ENCODE data around the gene ASL. TPM values are rescaled to one million over a fixed set of nuclear protein-coding genes. Genes with fewer than 3 reads are reported as not detected.
A peak's percentile ranks its signal among the peaks of the same experiment; 100 is the strongest.

ASL gene
- total and polyA plus RNA-seq, 9 of the 15 experiments (the other 6 are each of a cell fraction or from before 2014, with no cell fraction given) = 2.6 to 67.0 (median 33.3) TPM

- TF ChIP-seq SRSF3 (IDR thresholded peaks at IDR 0.05; ENCODE audit: insufficient read depth, low read length) (no peak), CREB3 (tag; conservative IDR thresholded peaks at IDR 0.05; ENCODE audit: low read depth) (no peak), CBFB (CRISPR knock-in tag; IDR thresholded peaks at IDR 0.05) (no peak), KDM1A (IDR thresholded peaks at IDR 0.05) (peak; percentile 87 to 90), FOXK2 (conservative IDR thresholded peaks at IDR 0.05 in 1 of 2, IDR thresholded peaks at IDR 0.05 in 1 of 2; ENCODE audit: low read depth in 2 of 2) (peak; percentile 82 to 88), RAD21 (CRISPR knock-in tag; conservative IDR thresholded peaks at IDR 0.05 in 1 of 2, IDR thresholded peaks at IDR 0.05 in 1 of 2) (no peak), HMG20B (CRISPR knock-in tag; IDR thresholded peaks at IDR 0.05) (no peak), MAZ (CRISPR knock-in tag; conservative IDR thresholded peaks at IDR 0.05 in 1 of 2, IDR thresholded peaks at IDR 0.05 in 1 of 2) (peak in 1 of 2 experiments; percentile 63; a peak in 3 of 4 replicates), ESRRA (IDR thresholded peaks at IDR 0.05; ENCODE audit: borderline replicate concordance, low read depth) (no peak), PHF20 (IDR thresholded peaks at IDR 0.05; ENCODE audit: partially characterized antibody) (peak; percentile 87), SP2 (IDR thresholded peaks at IDR 0.05; ENCODE audit: extremely low read depth, low read depth, low read length, poor library complexity, severe bottlenecking) (no peak), ESRRB (CRISPR knock-in tag; IDR thresholded peaks at IDR 0.05; ENCODE audit: borderline replicate concordance) (no peak), CC2D1A (IDR thresholded peaks at IDR 0.05) (peak; percentile 71), SIN3A (IDR thresholded peaks at IDR 0.05; ENCODE audit: borderline replicate concordance in 2 of 2, control insufficient read depth in 1 of 2, low read depth in 2 of 2, low read length in 2 of 2) (peak in 1 of 2 experiments; percentile 18; a peak in 1 of 4 replicates), WHSC1 (IDR thresholded peaks at IDR 0.05; ENCODE audit: low read length) (no peak), PRPF4 (IDR thresholded peaks at IDR 0.05; ENCODE audit: insufficient read depth, low read depth, low read length, poor library complexity, severe bottlenecking) (no peak), STAT5A (IDR thresholded peaks at IDR 0.05; ENCODE audit: borderline replicate concordance, low read length) (no peak), ZNF778 (CRISPR knock-in tag; IDR thresholded peaks at IDR 0.05) (no peak), GTF2F1 (IDR thresholded peaks at IDR 0.05; ENCODE audit: low read depth, low read length) (no peak), NFXL1 (CRISPR knock-in tag; IDR thresholded peaks at IDR 0.05) (no peak), CREM (IDR thresholded peaks at IDR 0.05; ENCODE audit: low read depth) (peak; percentile 49; the same call in 1 of the 2 replicates), ZNF668 (CRISPR knock-in tag; IDR thresholded peaks at IDR 0.05) (no peak), NCOA6 (IDR thresholded peaks at IDR 0.05) (no peak), SOX6 (IDR thresholded peaks at IDR 0.05) (no peak), POLR2A (conservative IDR thresholded peaks at IDR 0.05) (peak; percentile 94)
- TF ChIP-seq, protein P1, sequence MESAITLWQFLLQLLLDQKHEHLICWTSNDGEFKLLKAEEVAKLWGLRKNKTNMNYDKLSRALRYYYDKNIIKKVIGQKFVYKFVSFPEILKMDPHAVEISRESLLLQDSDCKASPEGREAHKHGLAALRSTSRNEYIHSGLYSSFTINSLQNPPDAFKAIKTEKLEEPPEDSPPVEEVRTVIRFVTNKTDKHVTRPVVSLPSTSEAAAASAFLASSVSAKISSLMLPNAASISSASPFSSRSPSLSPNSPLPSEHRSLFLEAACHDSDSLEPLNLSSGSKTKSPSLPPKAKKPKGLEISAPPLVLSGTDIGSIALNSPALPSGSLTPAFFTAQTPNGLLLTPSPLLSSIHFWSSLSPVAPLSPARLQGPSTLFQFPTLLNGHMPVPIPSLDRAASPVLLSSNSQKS (CRISPR knock-in tag; IDR thresholded peaks at IDR 0.05) = no peak
- TF ChIP-seq, protein P2, sequence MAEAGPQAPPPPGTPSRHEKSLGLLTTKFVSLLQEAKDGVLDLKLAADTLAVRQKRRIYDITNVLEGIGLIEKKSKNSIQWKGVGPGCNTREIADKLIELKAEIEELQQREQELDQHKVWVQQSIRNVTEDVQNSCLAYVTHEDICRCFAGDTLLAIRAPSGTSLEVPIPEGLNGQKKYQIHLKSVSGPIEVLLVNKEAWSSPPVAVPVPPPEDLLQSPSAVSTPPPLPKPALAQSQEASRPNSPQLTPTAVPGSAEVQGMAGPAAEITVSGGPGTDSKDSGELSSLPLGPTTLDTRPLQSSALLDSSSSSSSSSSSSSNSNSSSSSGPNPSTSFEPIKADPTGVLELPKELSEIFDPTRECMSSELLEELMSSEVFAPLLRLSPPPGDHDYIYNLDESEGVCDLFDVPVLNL (CRISPR knock-in tag; IDR thresholded peaks at IDR 0.05; ENCODE audit: low read depth) = no peak
Observed at GRCh38 chr7:66099551-66100407, 24.2 kb downstream of the ASL start (continued).

Measured in K562 (cell line).